Measurements from ENCODE around the gene EXD3.
"Not testable (repeated sequence)": the region's sequence is repeated elsewhere in the genome, so short reads cannot be mapped to it uniquely, and the experiment has no call there.

The EXD3 gene

DNA sequence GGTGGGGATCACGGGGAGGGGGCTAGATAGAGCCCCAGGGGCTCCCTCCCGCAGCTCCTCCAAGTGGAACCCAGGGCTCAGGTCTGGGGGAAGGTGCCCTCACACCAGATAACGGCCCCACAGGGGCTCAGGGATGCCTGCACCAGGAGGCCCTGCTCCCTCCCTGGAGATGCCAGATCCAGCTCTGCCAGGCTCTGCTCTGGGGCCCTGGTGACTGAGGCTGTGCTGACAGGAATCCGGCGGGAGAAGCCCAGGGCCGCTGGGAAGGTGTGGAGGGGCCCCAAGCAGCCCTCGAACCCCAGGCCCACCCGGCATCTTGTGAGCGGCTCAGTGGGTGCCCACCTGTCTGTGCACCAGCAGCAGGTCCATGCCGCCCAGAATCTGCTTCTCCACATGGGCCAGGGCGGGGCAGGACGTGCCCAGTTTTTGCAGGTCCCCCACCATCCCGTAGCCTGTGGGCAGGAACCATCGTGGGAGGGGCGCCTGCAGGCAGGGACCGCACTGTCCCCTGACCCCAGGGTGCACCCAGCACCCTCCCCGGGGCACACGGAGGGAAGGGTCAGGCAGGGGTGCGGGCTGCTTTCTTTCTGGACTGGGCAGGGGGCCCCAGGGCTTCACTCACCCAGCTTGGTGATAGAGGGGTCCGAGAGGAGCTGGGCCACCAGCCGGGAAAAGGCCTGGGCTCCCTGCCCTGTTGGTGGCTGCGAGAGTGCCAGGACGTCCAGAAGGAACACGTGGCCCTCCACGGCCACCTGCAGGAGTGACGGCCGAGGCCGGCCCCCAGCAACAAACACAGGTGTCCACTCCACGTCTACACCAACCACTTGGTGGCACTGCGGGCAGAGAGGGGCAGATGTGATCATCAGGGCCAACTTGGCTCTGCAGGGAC, 72.0 kb downstream of the EXD3 start:
- no peaks in the 10 kb centered on the region for H3K27me3 ChIP-seq (ENCODE audit: control insufficient read depth in 1 of 2, insufficient read depth in 2 of 2, low read length in 2 of 2)
- peaks cover 5 to 10% of the 10 kb centered on the region in 2 donors for H3K9me3 ChIP-seq (ENCODE audit: control insufficient read depth in 2 of 2, low read length in 2 of 2)
- H3K4me3 ChIP-seq (ENCODE audit: low read length in 2 of 2), result no peak overlapping the region
- no peak overlapping the region for H3K27ac ChIP-seq (ENCODE audit: low read length)
- H3K4me1 ChIP-seq (ENCODE audit: control insufficient read depth, insufficient read depth, low read length), result no peaks in the 10 kb centered on the region
- H3K36me3 ChIP-seq (ENCODE audit: control insufficient read depth in 2 of 2, insufficient read depth in 2 of 2, low read length in 2 of 2), result peaks cover 4 to 8% of the 10 kb centered on the region in 2 donors
- no peak overlapping the region for H3K9ac ChIP-seq (ENCODE audit: low read length in 2 of 2)

GRCh38 chr9:137349471-137350033, 73.4 kb downstream of the EXD3 start:
- Histone ChIP-seq H3K27me3 (ENCODE audit: control insufficient read depth in 1 of 2, insufficient read depth in 2 of 2, low read length in 2 of 2) (no peaks in the 10 kb centered on the region), H3K36me3 (ENCODE audit: control insufficient read depth in 2 of 2, insufficient read depth in 2 of 2, low read length in 2 of 2) (peaks cover 6 to 8% of the 10 kb centered on the region in 2 donors), H3K27ac (ENCODE audit: low read length) (no peak overlapping the region), H3K4me3 (ENCODE audit: low read length in 2 of 2) (no peak overlapping the region), H3K9ac (ENCODE audit: low read length in 2 of 2) (no peak overlapping the region), H3K4me1 (ENCODE audit: control insufficient read depth, insufficient read depth, low read length) (no peaks in the 10 kb centered on the region), H3K9me3 (ENCODE audit: control insufficient read depth in 2 of 2, low read length in 2 of 2) (peaks cover 5 to 10% of the 10 kb centered on the region in 2 donors)

GRCh38 chr9:137348769-137349470, 74.0 kb downstream of the EXD3 start:
- no peaks in the 10 kb centered on the region for H3K4me1 ChIP-seq (ENCODE audit: control insufficient read depth, insufficient read depth, low read length)
- no peaks in the 10 kb centered on the region for H3K27me3 ChIP-seq (ENCODE audit: control insufficient read depth in 1 of 2, insufficient read depth in 2 of 2, low read length in 2 of 2)
- H3K36me3 ChIP-seq (ENCODE audit: control insufficient read depth in 2 of 2, insufficient read depth in 2 of 2, low read length in 2 of 2), result peaks cover 6 to 8% of the 10 kb centered on the region in 2 donors
- peaks cover 5 to 10% of the 10 kb centered on the region in 2 donors for H3K9me3 ChIP-seq (ENCODE audit: control insufficient read depth in 2 of 2, low read length in 2 of 2)
- H3K9ac ChIP-seq (ENCODE audit: low read length in 2 of 2), result no peak overlapping the region
- H3K27ac ChIP-seq (ENCODE audit: low read length), result no peak overlapping the region
- H3K4me3 ChIP-seq (ENCODE audit: low read length in 2 of 2), result no peak overlapping the region

DNA sequence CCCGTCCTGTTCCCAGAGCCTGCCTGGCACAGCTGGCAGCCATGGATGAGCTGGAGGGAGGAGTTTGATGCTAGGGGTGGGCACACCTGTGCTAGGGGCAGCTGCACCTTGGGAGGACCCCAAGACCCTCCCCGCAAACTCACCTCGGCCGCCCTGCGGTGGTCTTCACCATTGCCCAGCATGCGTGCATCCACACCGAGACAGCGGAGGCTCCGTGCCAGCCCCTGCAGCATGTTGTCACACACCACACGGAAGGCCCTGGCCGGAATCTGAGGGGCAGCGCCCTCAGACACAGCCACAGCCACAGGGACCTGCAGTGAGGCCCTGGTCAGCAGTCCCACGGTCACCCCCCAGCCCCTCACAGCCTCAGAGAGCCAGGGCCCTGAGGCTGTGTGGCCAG, 75.0 kb downstream of the EXD3 start:
- H3K4me3 ChIP-seq (ENCODE audit: low read length in 2 of 2), result no peak overlapping the region
- peaks cover 5 to 10% of the 10 kb centered on the region in 2 donors for H3K9me3 ChIP-seq (ENCODE audit: control insufficient read depth in 2 of 2, low read length in 2 of 2)
- no peak overlapping the region for H3K27ac ChIP-seq (ENCODE audit: low read length)
- peaks cover 6 to 8% of the 10 kb centered on the region in 2 donors for H3K36me3 ChIP-seq (ENCODE audit: control insufficient read depth in 2 of 2, insufficient read depth in 2 of 2, low read length in 2 of 2)
- H3K27me3 ChIP-seq (ENCODE audit: control insufficient read depth in 1 of 2, insufficient read depth in 2 of 2, low read length in 2 of 2), result no peaks in the 10 kb centered on the region
- no peak overlapping the region for H3K9ac ChIP-seq (ENCODE audit: low read length in 2 of 2)
- no peaks in the 10 kb centered on the region for H3K4me1 ChIP-seq (ENCODE audit: control insufficient read depth, insufficient read depth, low read length)

DNA sequence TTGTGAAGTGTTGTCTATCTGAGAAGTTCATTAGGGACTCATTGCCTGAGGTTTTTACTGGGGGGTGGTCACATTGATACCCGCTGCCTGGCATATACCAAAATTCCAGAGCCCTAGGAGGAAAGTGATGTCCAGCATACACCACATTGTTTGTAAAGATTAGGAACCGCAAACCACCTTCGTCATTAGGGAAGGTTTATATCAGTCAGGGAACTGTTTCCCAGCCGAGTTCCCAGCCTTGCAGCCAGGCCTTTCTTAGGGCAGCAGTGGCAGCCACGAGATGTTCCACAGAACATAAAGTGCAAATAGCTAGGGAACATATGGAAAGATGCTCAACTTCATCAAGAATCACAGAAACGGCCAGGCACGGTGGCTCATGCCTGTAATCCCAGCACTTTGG, 80.5 kb downstream of the EXD3 start:
- no peaks in the 10 kb centered on the region for H3K4me1 ChIP-seq (ENCODE audit: control insufficient read depth, insufficient read depth, low read length)
- no peak overlapping the region for H3K4me3 ChIP-seq (ENCODE audit: low read length in 2 of 2)
- no peaks in the 10 kb centered on the region for H3K27me3 ChIP-seq (ENCODE audit: control insufficient read depth in 1 of 2, insufficient read depth in 2 of 2, low read length in 2 of 2)
- no peak overlapping the region for H3K9ac ChIP-seq (ENCODE audit: low read length in 2 of 2)
- no peak overlapping the region for H3K27ac ChIP-seq (ENCODE audit: low read length)
- H3K36me3 ChIP-seq (ENCODE audit: control insufficient read depth in 2 of 2, insufficient read depth in 2 of 2, low read length in 2 of 2), result peaks cover 6 to 8% of the 10 kb centered on the region in 2 donors
- peaks cover 5 to 13% of the 10 kb centered on the region in 2 donors for H3K9me3 ChIP-seq (ENCODE audit: control insufficient read depth in 2 of 2, low read length in 2 of 2)

DNA sequence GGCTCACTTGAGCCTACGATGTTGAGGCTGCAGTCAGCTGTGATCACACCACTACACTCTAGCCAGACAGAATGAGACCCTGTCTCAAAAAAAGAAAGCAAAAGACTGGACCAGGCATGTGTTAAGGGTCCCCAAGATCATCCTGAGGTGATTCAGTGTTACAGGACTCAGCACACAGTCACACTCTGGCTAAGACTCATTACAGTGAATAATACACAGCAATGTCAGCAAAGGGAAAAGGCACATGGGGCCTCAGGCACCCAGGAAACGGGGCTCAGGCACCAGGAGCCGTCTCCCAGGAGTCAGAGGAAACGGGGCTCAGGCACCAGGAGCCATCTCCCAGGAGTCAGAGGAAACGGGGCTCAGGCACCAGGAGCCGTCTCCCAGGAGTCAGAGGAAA, 81.7 kb downstream of the EXD3 start:
- H3K27me3 ChIP-seq (ENCODE audit: control insufficient read depth in 1 of 2, insufficient read depth in 2 of 2, low read length in 2 of 2), result no peaks in the 10 kb centered on the region
- H3K27ac ChIP-seq (ENCODE audit: low read length), result no peak overlapping the region
- peaks cover 0 to 2% of the 10 kb centered on the region in 2 donors for H3K36me3 ChIP-seq (ENCODE audit: control insufficient read depth in 2 of 2, insufficient read depth in 2 of 2, low read length in 2 of 2)
- H3K4me3 ChIP-seq (ENCODE audit: low read length in 2 of 2), result no peak overlapping the region
- peaks cover under 1 to 3% of the 10 kb centered on the region in 2 donors for H3K9me3 ChIP-seq (ENCODE audit: control insufficient read depth in 2 of 2, low read length in 2 of 2)
- H3K4me1 ChIP-seq (ENCODE audit: control insufficient read depth, insufficient read depth, low read length), result no peaks in the 10 kb centered on the region
- H3K9ac ChIP-seq (ENCODE audit: low read length in 2 of 2), result no peak overlapping the region

DNA sequence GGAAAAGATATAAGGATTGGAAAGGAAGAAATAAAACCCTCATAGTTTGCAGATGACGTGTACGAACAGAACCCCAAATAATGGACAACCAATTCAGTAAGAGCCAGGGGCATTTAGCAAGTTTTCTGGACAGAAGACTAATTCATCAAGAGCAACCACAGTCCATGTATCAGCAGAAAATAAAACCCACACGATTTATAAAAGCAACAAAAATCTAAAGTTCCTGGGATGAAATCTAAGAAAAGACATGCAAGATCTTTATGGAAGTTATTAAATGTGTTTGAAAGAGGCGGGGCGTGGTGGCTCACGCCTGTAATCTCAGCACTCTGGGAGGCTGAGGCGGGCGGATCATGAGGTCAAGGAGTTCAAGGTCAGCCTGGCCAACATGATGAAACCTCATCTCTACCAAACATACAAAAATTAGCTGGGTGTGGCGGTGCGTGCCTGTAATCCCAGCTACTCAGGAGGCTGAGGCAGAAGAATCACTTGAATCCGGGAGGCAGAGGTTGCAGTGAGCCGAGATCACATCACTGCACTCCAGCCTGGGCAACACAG, 83.0 kb downstream of the EXD3 start:
- H3K27me3 ChIP-seq (ENCODE audit: control insufficient read depth in 1 of 2, insufficient read depth in 2 of 2, low read length in 2 of 2); H3K9me3 ChIP-seq (ENCODE audit: control insufficient read depth in 2 of 2, low read length in 2 of 2); H3K4me1 ChIP-seq (ENCODE audit: control insufficient read depth, insufficient read depth, low read length); H3K36me3 ChIP-seq (ENCODE audit: control insufficient read depth in 2 of 2, insufficient read depth in 2 of 2, low read length in 2 of 2); H3K4me3 ChIP-seq (ENCODE audit: low read length in 2 of 2); H3K27ac ChIP-seq (ENCODE audit: low read length); H3K9ac ChIP-seq (ENCODE audit: low read length in 2 of 2): not testable (repeated sequence)

GRCh38 chr9:137339045-137339907, 83.7 kb downstream of the EXD3 start:
- no peak overlapping the region for H3K27ac ChIP-seq (ENCODE audit: low read length)

DNA sequence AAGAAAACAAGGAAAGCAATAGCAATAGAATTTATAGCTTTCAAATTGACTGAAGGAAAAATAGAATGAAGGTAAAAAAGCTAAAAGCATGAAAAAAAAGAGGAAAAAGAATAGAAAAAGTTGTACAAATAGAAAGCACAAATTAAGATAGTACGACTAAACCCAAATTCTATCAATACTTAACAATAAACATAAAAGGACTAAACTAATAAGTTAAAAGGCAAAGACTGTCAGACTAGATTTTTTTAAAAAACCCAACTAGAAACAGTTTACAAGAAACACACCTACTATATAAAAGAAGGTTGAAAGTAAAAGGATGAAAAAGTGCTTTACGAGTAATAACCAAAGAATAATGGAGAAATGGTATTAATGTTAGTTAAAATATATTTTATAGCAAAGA, 86.2 kb downstream of the EXD3 start:
- H3K36me3 ChIP-seq (ENCODE audit: control insufficient read depth in 2 of 2, insufficient read depth in 2 of 2, low read length in 2 of 2), result no peaks in the 10 kb centered on the region

More at GRCh38 chr9:137339045-137339907, 83.7 kb downstream of the EXD3 start:
- Histone ChIP-seq H3K9me3 (ENCODE audit: control insufficient read depth in 2 of 2, low read length in 2 of 2) (peaks cover 0 to 3% of the 10 kb centered on the region in 2 donors), H3K27me3 (ENCODE audit: control insufficient read depth in 1 of 2, insufficient read depth in 2 of 2, low read length in 2 of 2) (no peaks in the 10 kb centered on the region), H3K36me3 (ENCODE audit: control insufficient read depth in 2 of 2, insufficient read depth in 2 of 2, low read length in 2 of 2) (no peaks in the 10 kb centered on the region), H3K9ac (ENCODE audit: low read length in 2 of 2) (no peak overlapping the region), H3K4me1 (ENCODE audit: control insufficient read depth, insufficient read depth, low read length) (no peaks in the 10 kb centered on the region), H3K4me3 (ENCODE audit: low read length in 2 of 2) (no peak overlapping the region)

More for the DNA sequence above, 86.2 kb downstream of the EXD3 start:
- H3K9ac ChIP-seq (ENCODE audit: low read length in 2 of 2), result no peak overlapping the region
- H3K9me3 ChIP-seq (ENCODE audit: control insufficient read depth in 2 of 2, low read length in 2 of 2), result no peaks in the 10 kb centered on the region
- no peak overlapping the region for H3K4me3 ChIP-seq (ENCODE audit: low read length in 2 of 2)
- H3K4me1 ChIP-seq (ENCODE audit: control insufficient read depth, insufficient read depth, low read length), result no peaks in the 10 kb centered on the region
- H3K27ac ChIP-seq (ENCODE audit: low read length), result no peak overlapping the region
- no peaks in the 10 kb centered on the region for H3K27me3 ChIP-seq (ENCODE audit: control insufficient read depth in 1 of 2, insufficient read depth in 2 of 2, low read length in 2 of 2)
